GM12864 (cell line): ENCODE results near the gene ILK.

Experiments used
- DNase-seq: peaks from one replicate; pipeline ENCODE4 v3.0.0-alpha.2; 2011; ENCODE audit warnings: low read depth
- H3K4me3 ChIP-seq: 2 replicates; pipeline ENCODE4 v1.5.1; 2011; ENCODE audit warnings: mild to moderate bottlenecking, low read depth, low read length, control low read depth
- CTCF ChIP-seq: IDR thresholded peaks from 2 replicates; pipeline ENCODE4 v1.5.1; 2011; ENCODE audit warnings: low read depth, mild to moderate bottlenecking, moderate library complexity, low read length, control low read depth, inconsistent platforms; ENCODE audit errors: missing control alignments

Gene ILK

GRCh38 chr11:6598555-6598954, 5.0 kb upstream of the ILK start:
- H3K4me3 ChIP-seq, result no peak overlapping the region
- no peak for DNase-seq
- no peak for TF ChIP-seq CTCF

GRCh38 chr11:6599449-6599848, 4.1 kb upstream of the ILK start:
- no peak for TF ChIP-seq CTCF
- H3K4me3 ChIP-seq, result no peak overlapping the region
- DNase-seq, result no peak

GRCh38 chr11:6599881-6600390, 3.6 kb upstream of the ILK start:
- TF ChIP-seq CTCF, result no peak
- no peak for DNase-seq
- H3K4me3 ChIP-seq, result no peak overlapping the region

GRCh38 chr11:6601041-6601461, 2.5 kb upstream of the ILK start:
- TF ChIP-seq CTCF, result no peak
- DNase-seq, result no peak
- no peak overlapping the region for H3K4me3 ChIP-seq

GRCh38 chr11:6602096-6602940, 1.3 kb upstream of the ILK start:
- no peak for DNase-seq
- TF ChIP-seq CTCF, result no peak
- peak overlapping the region; percentile 64 for H3K4me3 ChIP-seq

GRCh38 chr11:6604081-6604626, 580 bp downstream of the ILK start:
- TF ChIP-seq CTCF, result peak; percentile 29
- DNase-seq, result no peak
- peak overlapping the region; percentile 64 for H3K4me3 ChIP-seq
